ENCODE data around the gene DDIT3. TPM values are rescaled to one million over a fixed set of nuclear protein-coding genes. Genes with fewer than 3 reads are reported as not detected.
A peak's percentile ranks its signal among the peaks of the same experiment; 100 is the strongest.
"Not testable (repeated sequence)": the region's sequence is repeated elsewhere in the genome, so short reads cannot be mapped to it uniquely, and the experiment has no call there.

The DDIT3 gene
- total RNA-seq, result 13.5 and 20.2 TPM in 2 replicates

GRCh38 chr12:57520053-57520818 lies at the start of gene DDIT3:
Gene DDIT3, minus strand, starts transcription at chr12:57520514. Its CDS starts 3,108 bp downstream, at chr12:57517406.
- DNase-seq (ENCODE audit: low read depth), result peak; percentile 72
- no peak for TF ChIP-seq CTCF (conservative IDR thresholded peaks at IDR 0.05; ENCODE audit: low read depth, low read length)
- peak within 1 kb of the TSS; percentile 100 for H3K4me3 ChIP-seq (ENCODE audit: low read depth, low read length)

- no peak for DNase-seq (ENCODE audit: low read depth)
- H3K4me3 ChIP-seq (ENCODE audit: low read depth, low read length), result no peak overlapping the region
- no peak for TF ChIP-seq CTCF (conservative IDR thresholded peaks at IDR 0.05; ENCODE audit: low read depth, low read length)
Measured at GRCh38 chr12:57569858-57570257, 49.5 kb upstream of the DDIT3 start.

GRCh38 chr12:57568838-57569237 lies 48.5 kb upstream of the DDIT3 start:
- no peak for TF ChIP-seq CTCF (conservative IDR thresholded peaks at IDR 0.05; ENCODE audit: low read depth, low read length)
- no peak for DNase-seq (ENCODE audit: low read depth)
- H3K4me3 ChIP-seq (ENCODE audit: low read depth, low read length), result no peak overlapping the region

- DNase-seq (ENCODE audit: low read depth), result no peak
- no peak for TF ChIP-seq CTCF (conservative IDR thresholded peaks at IDR 0.05; ENCODE audit: low read depth, low read length)
- no peak overlapping the region for H3K4me3 ChIP-seq (ENCODE audit: low read depth, low read length)
Measured at GRCh38 chr12:57564178-57564740, 43.9 kb upstream of the DDIT3 start.

- TF ChIP-seq CTCF (conservative IDR thresholded peaks at IDR 0.05; ENCODE audit: low read depth, low read length), result no peak
- DNase-seq (ENCODE audit: low read depth), result no peak
- no peak overlapping the region for H3K4me3 ChIP-seq (ENCODE audit: low read depth, low read length)
Measured at GRCh38 chr12:57563358-57563757, 43.0 kb upstream of the DDIT3 start.

GRCh38 chr12:57561117-57561516 lies 40.8 kb upstream of the DDIT3 start:
- not testable (repeated sequence) for DNase-seq (ENCODE audit: low read depth); H3K4me3 ChIP-seq (ENCODE audit: low read depth, low read length)

GRCh38 chr12:57560516-57560915 lies 40.2 kb upstream of the DDIT3 start:
- TF ChIP-seq CTCF (conservative IDR thresholded peaks at IDR 0.05; ENCODE audit: low read depth, low read length), result no peak
- H3K4me3 ChIP-seq (ENCODE audit: low read depth, low read length), result no peak overlapping the region
- no peak for DNase-seq (ENCODE audit: low read depth)

Measured in epithelial cell of proximal tubule (primary cell).